Stimulated activated CD8-positive, alpha-beta memory T cell treated with anti-CD3 and anti-CD28 coated beads, Interleukin-4, amount 100 ng/mL, for 1 hour (primary cell): ENCODE results near the gene ENO2.

Experiments used
- DNase-seq, 2 donors: peaks; one replicate each; pipeline ENCODE4 v3.0.0-alpha.2; 2020; ENCODE audit warnings: low read depth in 2 of 2, low spot score in 1 of 2

Gene ENO2

DNA sequence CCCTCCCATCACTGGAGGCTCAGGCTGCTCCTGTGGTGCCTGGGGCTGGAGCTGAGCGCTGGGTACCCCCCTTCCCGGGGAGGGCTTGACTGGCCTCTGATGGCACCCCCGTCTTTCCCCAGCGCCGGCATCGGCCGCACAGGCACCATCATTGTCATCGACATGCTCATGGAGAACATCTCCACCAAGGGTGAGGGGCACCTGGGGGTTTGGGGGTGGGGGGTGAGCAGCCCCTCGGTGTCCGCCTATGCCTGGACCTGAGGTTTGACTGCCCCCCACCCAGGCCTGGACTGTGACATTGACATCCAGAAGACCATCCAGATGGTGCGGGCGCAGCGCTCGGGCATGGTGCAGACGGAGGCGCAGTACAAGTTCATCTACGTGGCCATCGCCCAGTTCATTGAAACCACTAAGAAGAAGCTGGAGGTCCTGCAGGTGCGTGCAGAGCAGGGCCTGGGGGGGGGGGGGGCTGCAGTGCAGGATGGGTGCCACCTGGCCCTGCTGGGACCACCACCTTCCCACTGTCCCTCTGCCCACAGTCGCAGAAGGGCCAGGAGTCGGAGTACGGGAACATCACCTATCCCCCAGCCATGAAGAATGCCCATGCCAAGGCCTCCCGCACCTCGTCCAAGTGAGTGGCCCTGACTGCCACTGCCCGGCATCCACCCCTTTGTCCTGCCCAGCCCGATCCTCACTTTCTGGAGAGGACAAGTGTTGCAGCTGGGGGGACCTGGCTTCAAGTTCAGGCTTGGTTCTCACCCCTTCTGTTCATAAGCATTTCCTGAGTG is 45.6 kb downstream of the ENO2 start:
- no peak for DNase-seq

DNA sequence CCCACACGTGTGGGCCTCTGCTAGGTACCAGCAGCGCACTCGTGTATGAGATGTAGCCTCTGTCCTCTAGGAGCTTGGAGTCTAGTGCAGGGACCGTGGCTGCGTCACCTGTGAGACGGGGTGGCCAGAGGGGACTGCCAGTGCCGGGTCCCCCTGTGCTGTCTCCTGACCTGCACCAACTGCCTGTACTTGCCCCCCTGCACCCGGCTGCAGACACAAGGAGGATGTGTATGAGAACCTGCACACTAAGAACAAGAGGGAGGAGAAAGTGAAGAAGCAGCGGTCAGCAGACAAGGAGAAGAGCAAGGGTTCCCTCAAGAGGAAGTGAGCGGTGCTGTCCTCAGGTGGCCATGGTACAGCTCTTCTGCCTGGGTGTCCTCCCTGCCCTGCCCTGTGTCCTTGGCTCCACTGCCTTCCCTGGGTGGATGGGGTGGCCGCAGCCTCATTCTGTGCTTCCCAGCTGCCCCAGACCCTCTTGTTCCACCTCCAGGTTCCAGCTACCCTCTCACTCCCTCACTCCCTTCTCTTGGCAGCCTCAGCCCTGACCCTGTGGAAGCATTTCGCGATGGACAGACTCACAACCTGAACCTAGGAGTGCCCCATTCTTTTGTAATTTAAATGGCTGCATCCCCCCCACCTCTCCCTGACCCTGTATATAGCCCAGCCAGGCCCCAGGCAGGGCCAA is 46.4 kb downstream of the ENO2 start:
- DNase-seq: no peak

DNA sequence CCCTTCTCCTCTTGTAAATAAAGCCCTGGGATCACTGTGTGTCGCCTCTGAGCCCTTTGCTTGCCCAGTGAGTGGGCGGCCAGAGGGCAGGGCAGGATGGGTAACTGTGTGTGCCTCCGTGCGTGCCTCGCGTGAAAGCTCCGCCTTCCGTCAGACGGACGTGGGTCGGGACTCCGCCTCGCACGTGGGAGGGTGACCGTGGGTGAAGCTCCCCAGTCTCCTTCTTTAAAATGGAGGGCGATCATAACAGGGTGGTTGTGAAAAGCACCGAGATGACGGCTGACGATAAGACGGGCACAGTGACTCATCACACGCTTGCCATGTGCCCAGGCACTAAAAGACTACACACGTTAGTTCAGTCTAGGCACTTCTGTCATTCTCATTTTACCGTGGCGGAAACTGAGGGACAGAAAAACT is 46.9 kb downstream of the ENO2 start:
- peak in 1 of 2 donors; percentile 83 for DNase-seq

DNA sequence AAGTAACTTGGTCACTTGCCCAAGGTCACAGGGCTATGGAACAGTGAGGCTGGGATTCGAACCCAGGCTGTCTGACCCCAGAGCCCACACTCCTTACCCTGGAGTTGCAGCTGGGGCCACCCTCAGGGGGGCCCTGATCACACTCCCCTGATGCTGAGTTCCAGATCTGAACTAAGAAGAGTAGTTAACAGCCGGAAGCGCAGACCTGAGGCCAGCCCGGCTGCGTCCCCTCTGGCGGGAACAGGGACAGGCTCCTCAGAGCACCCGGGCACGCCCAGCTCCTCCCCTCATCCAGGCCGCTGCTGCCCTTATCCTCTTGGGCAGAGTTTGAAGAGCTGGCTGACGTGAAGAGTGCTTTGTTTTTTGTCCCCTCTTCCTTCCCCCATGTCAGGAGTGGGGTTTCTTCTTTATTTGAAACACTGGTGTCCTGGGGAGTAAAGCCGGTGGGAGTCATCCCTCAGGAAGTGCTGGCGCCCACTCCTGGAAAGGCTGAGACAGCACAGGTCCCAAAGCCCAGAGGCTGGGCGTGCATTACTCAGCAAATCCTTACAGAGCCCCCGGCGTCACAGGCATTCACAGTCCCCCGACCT is 47.4 kb downstream of the ENO2 start:
- no peak for DNase-seq

DNA sequence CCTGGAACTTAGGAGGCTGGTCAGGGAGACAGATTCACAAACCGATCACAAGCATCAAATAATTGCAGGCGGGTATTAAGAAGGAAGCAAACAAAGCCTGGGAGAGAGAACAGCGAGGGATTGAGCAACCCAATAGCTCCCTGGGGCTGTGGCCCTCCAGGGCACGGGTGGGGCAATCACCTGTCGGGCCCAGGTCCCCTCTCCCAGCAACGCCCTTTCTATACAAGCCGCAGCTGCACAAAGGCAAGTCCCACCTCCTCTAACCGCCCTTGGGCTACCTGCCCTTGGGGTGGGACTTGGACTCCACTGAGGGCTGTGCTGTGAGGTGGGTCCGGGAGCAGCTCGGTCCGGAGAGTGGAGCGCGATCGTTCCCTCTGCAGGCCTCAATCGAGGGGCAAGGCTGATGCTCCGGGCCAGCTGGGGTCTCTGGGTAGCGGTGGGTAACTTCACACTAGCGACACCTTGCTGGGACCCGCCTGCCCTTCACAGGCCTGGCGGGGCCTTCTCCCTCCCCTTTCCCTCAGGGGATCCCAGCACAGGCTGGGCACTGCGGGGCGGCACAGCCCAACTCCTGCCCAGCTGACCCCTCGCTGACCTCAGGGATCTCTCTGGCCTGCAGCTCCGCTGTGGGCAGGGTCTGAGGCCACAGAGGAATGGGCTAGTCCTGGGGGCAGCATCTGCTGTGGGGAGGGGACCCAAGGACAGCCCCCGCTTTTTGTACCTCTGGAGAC is 48.1 kb downstream of the ENO2 start:
- DNase-seq: no peak

DNA sequence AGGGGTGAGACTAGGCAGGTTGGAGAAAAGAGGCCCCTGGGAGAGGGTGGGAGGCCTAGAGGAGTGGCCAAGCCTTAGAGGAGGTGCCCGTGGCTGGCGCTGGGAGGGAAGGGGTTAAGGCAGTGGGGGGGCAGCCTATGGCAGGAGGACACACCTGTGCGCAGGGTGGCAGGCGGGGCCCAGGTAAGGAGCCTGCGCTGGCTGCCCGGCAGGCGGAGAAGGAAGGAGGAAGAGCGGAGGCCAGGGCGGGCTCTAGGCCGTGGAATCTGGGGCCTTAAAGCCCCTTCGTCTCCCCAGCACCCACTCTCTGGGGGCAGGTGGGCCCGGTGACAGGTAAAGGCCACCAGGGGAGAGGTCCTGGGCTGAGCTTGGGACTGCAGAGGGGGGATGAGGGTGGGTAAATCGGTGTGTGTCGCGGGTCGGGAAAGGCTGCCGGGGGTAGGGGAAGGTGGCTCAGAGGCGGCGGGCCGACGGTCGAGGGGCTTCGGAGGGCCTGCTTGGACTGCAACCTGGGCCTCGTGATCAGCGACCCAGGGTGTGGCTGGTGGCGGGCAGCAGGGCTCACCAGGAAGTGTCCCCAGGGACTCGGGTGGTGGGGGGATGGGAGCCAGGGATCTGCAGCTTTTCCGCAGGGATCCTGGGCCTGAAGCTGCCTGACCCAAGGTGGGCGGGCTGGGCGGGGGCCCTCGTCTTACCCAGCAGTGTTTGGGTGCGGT is 48.8 kb downstream of the ENO2 start:
- DNase-seq: no peak

DNA sequence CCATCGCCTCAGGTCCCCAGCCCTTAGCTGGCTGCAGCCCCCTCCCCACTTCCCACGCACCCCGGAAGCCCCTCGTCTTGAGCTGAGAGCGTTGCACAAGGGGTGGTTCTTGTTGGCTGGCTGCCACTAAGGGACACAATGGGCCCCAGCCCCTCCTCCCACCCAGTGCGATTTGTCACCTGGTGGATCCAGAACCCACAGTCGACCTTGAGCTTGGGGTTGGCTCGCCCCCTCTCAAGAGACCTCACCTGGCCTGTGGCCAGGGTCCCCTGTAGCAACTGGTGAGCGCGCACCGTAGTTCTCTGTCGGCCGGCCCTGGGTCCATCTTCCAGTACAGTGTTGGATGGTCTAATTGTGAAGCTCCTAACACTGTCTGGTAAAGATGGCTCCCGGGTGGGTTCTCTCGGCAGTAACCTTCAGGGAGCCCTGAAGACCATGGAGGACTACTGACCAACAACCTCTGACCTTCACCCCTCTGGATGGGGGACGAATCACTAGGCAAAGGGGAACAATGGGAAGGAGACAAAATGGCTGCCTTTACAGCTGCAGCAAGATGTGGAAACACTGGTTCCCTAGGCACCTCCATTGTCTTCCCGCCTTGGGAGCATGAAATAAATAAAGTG is 49.5 kb downstream of the ENO2 start:
- no peak for DNase-seq

DNA sequence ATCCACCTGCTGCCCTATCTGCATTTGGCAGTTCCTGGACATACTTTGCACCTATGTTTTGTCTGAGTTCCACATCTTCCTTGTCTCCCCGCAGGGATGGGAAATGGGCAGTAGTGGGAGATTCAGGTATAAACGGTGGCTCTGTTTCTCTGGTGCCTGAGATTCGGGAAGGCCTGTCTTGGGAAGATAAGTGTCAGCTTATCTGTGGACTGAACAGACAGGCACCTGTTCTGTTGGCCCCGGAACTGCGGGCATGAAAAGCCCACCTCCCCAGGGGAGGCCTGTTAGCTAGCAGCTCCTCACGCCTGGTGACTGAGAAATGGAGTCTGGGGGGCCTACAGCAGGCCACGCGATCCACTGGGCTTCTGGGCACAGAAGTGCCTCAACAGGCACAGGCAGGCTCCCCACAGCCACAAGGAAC is 50.2 kb downstream of the ENO2 start:
- DNase-seq: no peak

DNA sequence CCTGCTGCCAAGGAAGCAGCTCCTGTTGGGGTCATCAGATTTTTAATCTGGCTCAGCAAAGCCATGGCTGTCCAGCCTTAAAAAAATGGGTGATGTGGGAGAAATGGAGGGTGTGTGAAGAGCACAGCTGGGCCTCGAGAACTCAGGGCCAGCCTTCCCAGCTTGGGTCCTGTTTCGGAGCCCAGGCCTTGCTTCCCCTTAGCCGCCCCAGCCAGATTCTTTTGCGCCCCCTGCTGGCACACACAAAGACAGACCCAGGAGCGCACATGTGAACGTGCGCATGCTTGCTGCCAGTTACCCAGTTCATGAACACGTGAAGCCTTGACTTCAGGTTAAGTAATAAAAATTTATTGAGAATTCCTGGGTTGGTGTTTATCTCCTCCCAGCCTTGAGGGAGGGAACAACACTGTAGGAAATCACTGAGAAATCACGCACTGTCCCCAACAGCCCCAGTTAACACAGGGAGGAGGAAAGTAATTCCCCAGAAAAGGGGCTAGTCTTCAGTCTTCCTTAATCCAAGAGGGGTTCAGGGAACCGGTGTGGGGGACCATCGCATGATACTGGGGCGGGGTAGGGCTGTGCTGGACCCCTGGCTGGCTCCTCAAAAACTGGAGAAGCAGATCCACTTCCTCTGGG is 50.8 kb downstream of the ENO2 start:
- DNase-seq: peak in 1 of 2 donors; percentile 82

DNA sequence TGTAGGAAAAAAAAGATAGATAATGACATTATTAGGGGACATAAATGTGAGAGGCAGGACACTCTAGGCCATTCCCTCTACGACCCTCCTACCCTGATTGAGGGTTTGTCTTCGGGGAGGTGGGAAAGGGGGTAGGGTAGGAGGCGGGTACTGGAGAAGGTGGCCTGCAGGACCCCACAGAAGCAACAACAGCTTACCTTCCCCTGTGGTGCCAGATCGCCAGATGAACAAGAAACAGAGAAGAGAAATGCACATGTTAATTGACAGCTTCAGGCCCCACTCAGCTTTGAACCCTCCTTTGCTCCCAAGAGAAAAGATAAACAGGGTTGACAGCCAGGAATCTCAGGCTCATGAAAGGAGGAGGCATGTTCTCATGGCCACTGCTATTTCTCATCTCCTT is 51.3 kb downstream of the ENO2 start:
- no peak for DNase-seq

DNA sequence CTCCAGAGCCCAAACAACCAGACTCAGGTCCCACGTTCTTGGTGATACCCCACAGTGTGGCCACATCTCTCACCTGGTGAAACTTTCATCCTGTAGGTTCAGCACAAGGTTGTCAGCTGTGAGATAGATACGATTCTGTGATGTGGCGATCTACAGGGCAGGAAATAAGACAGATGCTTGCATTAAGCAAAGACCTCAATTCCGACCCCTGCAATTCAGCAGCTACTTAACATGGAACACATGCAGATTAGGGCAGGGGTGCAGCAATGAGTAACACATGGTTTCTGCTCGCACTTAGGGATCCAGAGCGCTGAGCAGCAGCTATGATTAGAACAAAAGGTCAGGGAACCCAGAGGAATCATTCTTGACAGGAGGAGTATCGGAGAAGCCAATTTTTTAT is 52.0 kb downstream of the ENO2 start:
- DNase-seq: no peak

DNA sequence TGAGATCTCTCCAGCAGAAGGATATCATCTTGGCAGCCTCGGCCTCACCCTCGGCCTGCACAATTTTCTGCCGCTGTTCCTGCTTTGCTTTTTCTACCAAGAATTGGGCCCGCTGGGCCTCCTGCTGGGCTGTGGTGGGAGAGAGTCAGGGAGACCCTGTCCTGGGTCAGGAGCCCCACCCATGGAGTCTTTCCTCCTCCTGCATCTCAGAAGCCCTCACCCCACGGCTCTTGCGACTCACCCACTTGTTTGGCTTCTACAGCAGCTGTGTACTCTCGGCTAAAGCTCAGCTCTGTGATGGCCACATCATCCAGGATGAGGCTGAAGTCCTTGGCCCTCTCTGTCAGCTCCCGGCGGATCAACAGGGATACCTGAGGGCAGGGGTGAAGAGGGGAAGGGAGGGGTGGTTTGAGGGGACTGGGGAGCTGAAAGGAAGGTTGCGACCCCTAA is 53.3 kb downstream of the ENO2 start:
- no peak for DNase-seq

DNA sequence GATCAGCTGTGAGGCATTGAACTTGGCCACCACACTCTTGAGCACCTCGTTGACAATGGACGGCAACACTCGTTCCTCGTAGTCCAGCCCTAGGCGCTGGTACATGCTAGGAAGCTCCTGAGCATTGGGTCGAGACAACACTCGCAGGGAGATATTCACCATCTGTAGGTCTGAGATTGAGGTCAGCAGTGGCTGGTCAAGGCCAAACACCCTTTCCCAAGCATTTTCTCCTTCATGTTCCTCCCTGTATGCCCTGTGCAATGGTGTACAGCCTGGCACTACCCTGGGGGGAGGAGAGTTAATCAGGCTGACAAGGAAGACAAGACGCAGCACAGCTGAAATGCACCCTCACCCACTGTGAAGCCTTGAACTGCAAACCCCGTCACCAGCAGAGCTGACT is 54.0 kb downstream of the ENO2 start:
- DNase-seq: no peak

DNA sequence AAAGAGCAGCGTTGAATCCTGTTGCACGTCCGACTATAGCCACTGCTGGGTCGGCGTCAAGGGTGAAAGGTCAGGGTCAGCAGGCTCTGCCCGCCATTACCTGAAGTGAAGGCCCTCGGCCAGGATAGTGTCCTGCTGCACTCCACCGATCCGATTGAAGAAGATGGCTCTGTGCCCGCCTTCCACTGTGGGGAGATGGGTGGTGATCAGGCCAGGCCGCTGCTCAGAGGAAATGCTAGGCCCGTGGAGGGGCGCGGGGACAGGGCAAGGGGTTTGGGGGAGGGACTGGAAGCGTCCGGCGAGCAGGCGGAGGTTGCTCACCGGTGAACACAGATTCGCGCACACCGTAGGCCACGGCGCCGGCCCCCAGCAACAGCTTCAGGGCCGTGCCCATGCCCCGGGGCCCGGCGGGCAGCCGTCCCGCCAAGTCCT is 55.7 kb downstream of the ENO2 start:
- DNase-seq: no peak
